Measurements from ENCODE around the gene KIF5C. TPM values are rescaled to one million over a fixed set of nuclear protein-coding genes. Genes with fewer than 3 reads are reported as not detected.

The KIF5C gene
- total RNA-seq, 4 donors from 2014 or later = 0.77 to 11.0 (median 1.9) TPM

- no peaks in the 10 kb centered on the region for H3K36me3 ChIP-seq
- DNase-seq = no peak
- H3K27ac ChIP-seq = no peak overlapping the region
- H3K4me1 ChIP-seq = no peaks in the 10 kb centered on the region
- intact Hi-C loops (cut with DNase I; ENCODE audit: low total_unique reads) = no loop called here
- H3K9me3 ChIP-seq = no peaks in the 10 kb centered on the region
- H3K27me3 ChIP-seq = no peaks in the 10 kb centered on the region
- no peak for TF ChIP-seq POLR2A (IDR thresholded peaks at IDR 0.05)
- no peak for TF ChIP-seq CTCF (IDR thresholded peaks at IDR 0.05)
- H3K4me3 ChIP-seq = no peak overlapping the region
These were observed 106.3 kb downstream of the KIF5C start for GRCh38 chr2:148981324-148981723.

- Histone ChIP-seq H3K36me3 (no peaks in the 10 kb centered on the region), H3K27me3 (no peaks in the 10 kb centered on the region), H3K27ac (no peak overlapping the region), H3K9me3 (no peaks in the 10 kb centered on the region), H3K4me1 (no peaks in the 10 kb centered on the region), H3K4me3 (no peak overlapping the region)
- no peak for DNase-seq
- intact Hi-C loops (cut with DNase I; ENCODE audit: low total_unique reads) = no loop called here
- TF ChIP-seq POLR2A (IDR thresholded peaks at IDR 0.05) = no peak
These were observed 106.8 kb downstream of the KIF5C start for GRCh38 chr2:148981781-148982180.

GRCh38 chr2:148982282-148982681 is 107.3 kb downstream of the KIF5C start:
- TF ChIP-seq POLR2A (IDR thresholded peaks at IDR 0.05) (no peak), CTCF (IDR thresholded peaks at IDR 0.05) (no peak)
- DNase-seq = no peak
- H3K9me3 ChIP-seq = no peaks in the 10 kb centered on the region
- H3K4me3 ChIP-seq = no peak overlapping the region
- intact Hi-C loops (cut with DNase I; ENCODE audit: low total_unique reads) = no loop called here
- no peaks in the 10 kb centered on the region for H3K27me3 ChIP-seq
- H3K27ac ChIP-seq = no peak overlapping the region
- no peaks in the 10 kb centered on the region for H3K4me1 ChIP-seq
- H3K36me3 ChIP-seq = no peaks in the 10 kb centered on the region

GRCh38 chr2:148983896-148984295 is 108.9 kb downstream of the KIF5C start:
- no peak overlapping the region for H3K27ac ChIP-seq
- H3K4me3 ChIP-seq = no peak overlapping the region
- no peaks in the 10 kb centered on the region for H3K9me3 ChIP-seq
- no peaks in the 10 kb centered on the region for H3K36me3 ChIP-seq
- H3K4me1 ChIP-seq = no peaks in the 10 kb centered on the region
- no peaks in the 10 kb centered on the region for H3K27me3 ChIP-seq
- TF ChIP-seq CTCF (IDR thresholded peaks at IDR 0.05) (no peak), POLR2A (IDR thresholded peaks at IDR 0.05) (no peak)
- DNase-seq = no peak
- intact Hi-C loops (cut with DNase I; ENCODE audit: low total_unique reads) = no loop called here

- intact Hi-C loops (cut with DNase I; ENCODE audit: low total_unique reads) = no loop called here
- no peak for TF ChIP-seq CTCF (IDR thresholded peaks at IDR 0.05)
- Histone ChIP-seq H3K27me3 (no peaks in the 10 kb centered on the region), H3K9me3 (no peaks in the 10 kb centered on the region), H3K27ac (no peak overlapping the region), H3K36me3 (no peaks in the 10 kb centered on the region), H3K4me3 (no peak overlapping the region), H3K4me1 (no peaks in the 10 kb centered on the region)
- no peak for DNase-seq
These were observed 109.4 kb downstream of the KIF5C start for GRCh38 chr2:148984449-148984848.

GRCh38 chr2:148987286-148987685 is 112.3 kb downstream of the KIF5C start:
- no peak overlapping the region for H3K4me3 ChIP-seq
- H3K27me3 ChIP-seq = no peaks in the 10 kb centered on the region
- intact Hi-C loops (cut with DNase I; ENCODE audit: low total_unique reads) = no loop called here
- no peak for DNase-seq
- TF ChIP-seq CTCF (IDR thresholded peaks at IDR 0.05) (no peak), POLR2A (IDR thresholded peaks at IDR 0.05) (no peak)
- H3K27ac ChIP-seq = no peak overlapping the region
- no peaks in the 10 kb centered on the region for H3K4me1 ChIP-seq
- no peaks in the 10 kb centered on the region for H3K9me3 ChIP-seq
- no peaks in the 10 kb centered on the region for H3K36me3 ChIP-seq
